H9 (cell line): Measurements from ENCODE around the gene VWA5B1. TPM values are rescaled to one million over a fixed set of nuclear protein-coding genes. Genes with fewer than 3 reads are reported as not detected.

Source experiments
- DNase-seq: peaks from one replicate; pipeline ENCODE4 v3.0.0-alpha.2; 2017
- H2AFZ ChIP-seq: one replicate; pipeline ENCODE4 v1.6.1; 2013; ENCODE audit warnings: mild to moderate bottlenecking, low read length, control low read depth, moderate library complexity
- H2AK5ac ChIP-seq: 2 replicates; pipeline ENCODE4 v1.6.1; 2013; ENCODE audit warnings: low read length, control low read depth, mixed read lengths; ENCODE audit not compliant: insufficient read length
- H2BK120ac ChIP-seq: one replicate; pipeline ENCODE4 v1.6.1; 2013; ENCODE audit warnings: low read depth, mild to moderate bottlenecking, low read length, control low read depth, inconsistent platforms; ENCODE audit not compliant: poor library complexity, severe bottlenecking
- H2BK12ac ChIP-seq: 2 replicates; pipeline ENCODE4 v1.6.1; 2013; ENCODE audit warnings: low read length, control low read depth, mixed read lengths, low read depth; ENCODE audit not compliant: insufficient read length
- H2BK15ac ChIP-seq: 2 replicates; pipeline ENCODE4 v1.6.1; 2013; ENCODE audit warnings: low read depth, low read length, control low read depth
- H2BK20ac ChIP-seq: one replicate; pipeline ENCODE4 v1.6.1; 2013; ENCODE audit warnings: low read depth, mild to moderate bottlenecking, low read length, control low read depth, inconsistent platforms; ENCODE audit not compliant: poor library complexity, severe bottlenecking
- H2BK5ac ChIP-seq: 2 replicates; pipeline ENCODE4 v1.6.1; 2013; ENCODE audit warnings: low read length, control low read depth, mixed read lengths; ENCODE audit not compliant: insufficient read length
- H3K14ac ChIP-seq: 2 replicates; pipeline ENCODE4 v1.6.1; 2013; ENCODE audit warnings: low read length, control low read depth; ENCODE audit not compliant: insufficient read depth
- H3K18ac ChIP-seq: 2 replicates; pipeline ENCODE4 v1.6.1; 2013; ENCODE audit warnings: low read depth, mild to moderate bottlenecking, mixed read lengths, low read length, control low read depth; ENCODE audit not compliant: insufficient read length
- H3K23ac ChIP-seq: 2 replicates; pipeline ENCODE4 v1.6.1; 2013; ENCODE audit warnings: low read length, control low read depth, mixed read lengths, low read depth; ENCODE audit not compliant: insufficient read length
- H3K23me2 ChIP-seq: 2 replicates; pipeline ENCODE4 v1.6.1; 2013; ENCODE audit warnings: low read depth, mild to moderate bottlenecking, mixed read lengths, low read length, control low read depth; ENCODE audit not compliant: insufficient read length, poor library complexity, severe bottlenecking
- H3K27ac ChIP-seq: 2 replicates; pipeline ENCODE4 v1.5.1; 2013; ENCODE audit warnings: low read length, control low read depth, mixed read lengths, low read depth; ENCODE audit not compliant: insufficient read length
- H3K27me3 ChIP-seq: 2 replicates; pipeline ENCODE4 v1.6.1; 2013; ENCODE audit warnings: low read length, control low read depth, inconsistent platforms; ENCODE audit not compliant: insufficient read depth
- H3K4ac ChIP-seq: 2 replicates; pipeline ENCODE4 v1.6.1; 2013; ENCODE audit warnings: low read depth, mild to moderate bottlenecking, control low read depth, inconsistent platforms, low read length, moderate library complexity
- H3K4me1 ChIP-seq: 2 replicates; pipeline ENCODE4 v1.6.1; 2013; ENCODE audit warnings: low read length, control low read depth, inconsistent platforms; ENCODE audit not compliant: insufficient read depth
- H3K4me2 ChIP-seq: 2 replicates; pipeline ENCODE4 v1.6.1; 2013; ENCODE audit warnings: low read length, control low read depth, mixed read lengths; ENCODE audit not compliant: insufficient read length, insufficient read depth
- H3K56ac ChIP-seq: 2 replicates; pipeline ENCODE4 v1.6.1; 2013; ENCODE audit warnings: low read depth, mild to moderate bottlenecking, mixed read lengths, low read length, control low read depth; ENCODE audit not compliant: insufficient read length
- H3K79me1 ChIP-seq: 2 replicates; pipeline ENCODE4 v1.6.1; 2013; ENCODE audit warnings: low read depth, mild to moderate bottlenecking, moderate library complexity, low read length, control low read depth, inconsistent platforms; ENCODE audit not compliant: insufficient read depth, poor library complexity, severe bottlenecking
- H3K79me2 ChIP-seq: 2 replicates; pipeline ENCODE4 v1.6.1; 2013; ENCODE audit warnings: low read length, control low read depth, inconsistent platforms; ENCODE audit not compliant: insufficient read depth
- H3K9ac ChIP-seq: 2 replicates; pipeline ENCODE4 v1.6.1; 2013; ENCODE audit warnings: low read length, control low read depth, mixed read lengths; ENCODE audit not compliant: insufficient read length; ENCODE audit errors: extremely low read depth
- H3K9me3 ChIP-seq: one replicate; pipeline ENCODE4 v1.6.1; 2013; ENCODE audit warnings: low read depth, low read length, inconsistent platforms; ENCODE audit not compliant: control insufficient read depth
- H3T11ph ChIP-seq: one replicate; pipeline ENCODE4 v1.6.1; 2013; ENCODE audit warnings: mild to moderate bottlenecking, low read length, control low read depth, inconsistent platforms
- H4K20me1 ChIP-seq: one replicate; pipeline ENCODE4 v1.6.1; 2013; ENCODE audit not compliant: control insufficient read depth, insufficient read length, insufficient read depth
- H4K5ac ChIP-seq: 2 replicates; pipeline ENCODE4 v1.6.1; 2013; ENCODE audit warnings: low read depth, mild to moderate bottlenecking, mixed read lengths, low read length, control low read depth; ENCODE audit not compliant: insufficient read length
- H4K8ac ChIP-seq: replicated peaks from 2 replicates; pipeline ENCODE4 v1.6.1; 2013; ENCODE audit warnings: low read length, control low read depth, mixed read lengths, low read depth; ENCODE audit not compliant: insufficient read length
- H4K91ac ChIP-seq: 2 replicates; pipeline ENCODE4 v1.6.1; 2013; ENCODE audit warnings: low read depth, mild to moderate bottlenecking, moderate library complexity, mixed read lengths, low read length, control low read depth; ENCODE audit not compliant: insufficient read length
- H3K27ac Mint-ChIP-seq, 3 experiments: 2 replicates in 2 of 3; 3 replicates in 1 of 3; pipeline ENCODE4 v1.8.0; 2020 to 2021; ENCODE audit warnings: mixed read lengths in 3 of 3, mild to moderate bottlenecking in 1 of 3, moderate library complexity in 1 of 3
- H3K27me3 Mint-ChIP-seq: 2 replicates; pipeline ENCODE4 v1.8.0; 2021; ENCODE audit warnings: low read depth, mild to moderate bottlenecking, moderate library complexity, mixed read lengths
- H3K36me3 Mint-ChIP-seq, 3 experiments: 2 replicates in 2 of 3; 3 replicates in 1 of 3; pipeline ENCODE4 v1.8.0; 2020 to 2021; ENCODE audit warnings: low read depth in 3 of 3, mixed read lengths in 3 of 3; ENCODE audit not compliant: insufficient read depth in 1 of 3
- H3K4me1 Mint-ChIP-seq, 2 experiments: 2 replicates each; pipeline ENCODE4 v1.8.0; 2020; ENCODE audit warnings: mixed read lengths in 2 of 2
- H3K4me3 Mint-ChIP-seq, 2 experiments: 2 replicates in 1 of 2; 3 replicates in 1 of 2; pipeline ENCODE4 v1.8.0; 2020 to 2021; ENCODE audit warnings: mild to moderate bottlenecking in 2 of 2, mixed read lengths in 2 of 2, moderate library complexity in 1 of 2
- H3K9me3 Mint-ChIP-seq, 2 experiments: 2 replicates in 1 of 2; 3 replicates in 1 of 2; pipeline ENCODE4 v1.8.0; 2020; ENCODE audit warnings: mild to moderate bottlenecking in 2 of 2, mixed read lengths in 2 of 2, moderate library complexity in 1 of 2
- WGBS: extraction: QIAGEN DNeasy Blood & Tissue Kit; methylation state at CpG from one replicate; pipeline ENCODE4 v1.1.7; 2013; ENCODE audit warnings: missing lambda C conversion rate, low lambda C conversion rate, mixed read lengths; ENCODE audit not compliant: insufficient read length; ENCODE audit errors: extremely low coverage; 5-methylcytosine and 5-hydroxymethylcytosine counted together
- total RNA-seq: library from RNA; stranded (reverse); gene quantifications from 2 replicates; pipeline ENCODE4 v1.2.1, GENCODE V29; 2021
- TF ChIP-seq, protein P1 (sequence below): fragments of 200-600 bp; sonication (generic); conservative IDR thresholded peaks from 3 replicates; pipeline ENCODE4 v1.8.0; 2021; ENCODE audit warnings: antibody characterized with exemption, mild to moderate bottlenecking

VWA5B1 gene
- total RNA-seq, 1 experiment from 2014 or later: not detected

DNA sequence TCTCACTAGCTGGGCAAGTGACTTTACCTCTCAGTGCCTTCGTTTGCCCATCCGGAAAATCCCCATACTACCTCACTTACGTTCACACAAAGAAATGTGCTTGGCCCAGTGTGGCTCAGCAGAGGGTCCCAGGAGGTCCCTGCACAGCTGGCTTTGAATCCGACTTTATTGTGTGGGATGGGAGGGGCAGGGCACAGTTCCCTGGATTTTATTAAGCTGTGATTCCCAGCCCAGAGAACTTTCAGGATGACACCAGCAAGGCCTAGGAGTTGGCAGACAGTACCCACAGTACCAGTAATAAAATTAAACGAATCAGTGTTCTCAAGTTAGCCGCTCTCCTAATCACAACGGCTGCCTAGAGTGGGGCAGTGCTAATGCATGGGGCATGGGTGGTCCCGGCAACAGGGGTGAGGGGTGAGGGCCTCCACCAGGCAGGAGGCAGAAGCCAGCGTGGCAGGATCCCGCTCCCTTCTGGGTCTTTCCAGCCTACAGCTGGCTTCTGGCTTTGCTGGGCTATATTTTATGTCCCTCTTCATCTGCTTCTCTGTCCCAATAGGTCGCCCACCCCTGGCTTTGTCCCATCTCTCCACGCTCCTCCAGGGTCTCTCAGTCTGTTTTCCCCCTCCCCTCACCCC lies 74.9 kb downstream of the VWA5B1 start:
- WGBS: no CpG with 5 or more reads among the region's 12 CpGs
- Histone ChIP-seq H3K9me3 (no peaks in the 10 kb centered on the region), H2BK120ac (no peak overlapping the region), H3K79me1 (no peaks in the 10 kb centered on the region), H4K20me1 (no peaks in the 10 kb centered on the region), H3K56ac (no peak overlapping the region), H3K23me2 (peaks cover 12% of the 10 kb centered on the region), H2AFZ (no peak overlapping the region), H3T11ph (no peak overlapping the region), H2BK20ac (no peak overlapping the region), H4K91ac (no peak overlapping the region), H4K8ac (no peak overlapping the region), H3K27ac (no peak overlapping the region), H2BK5ac (no peak overlapping the region), H3K4me1 (no peaks in the 10 kb centered on the region), H3K4me2 (peak overlapping the region; percentile 45), H3K14ac (no peak overlapping the region), H3K9ac (no peak overlapping the region), H3K4ac (no peak overlapping the region), H2AK5ac (no peak overlapping the region), H2BK12ac (no peak overlapping the region), H3K27me3 (peaks cover 17% of the 10 kb centered on the region; the same call in 1 of the 2 replicates), H3K23ac (no peak overlapping the region), H4K5ac (no peak overlapping the region), H2BK15ac (no peak overlapping the region), H3K79me2 (no peaks in the 10 kb centered on the region), H3K18ac (no peak overlapping the region)
- Mint-ChIP-seq H3K9me3 (no peaks in the 10 kb centered on the region; a peak in 3 of 5 replicates), H3K4me1 (peaks cover 0 to 10% of the 10 kb centered on the region in 2 experiments; a peak in 2 of 4 replicates), H3K27me3 (peaks cover 94% of the 10 kb centered on the region), H3K4me3 (peak overlapping the region; percentile 63 to 80), H3K36me3 (no peaks in the 10 kb centered on the region; a peak in 1 of 7 replicates), H3K27ac (peak overlapping the region in 1 of 3 experiments; percentile 74; a peak in 1 of 7 replicates)
- TF ChIP-seq, protein P1, sequence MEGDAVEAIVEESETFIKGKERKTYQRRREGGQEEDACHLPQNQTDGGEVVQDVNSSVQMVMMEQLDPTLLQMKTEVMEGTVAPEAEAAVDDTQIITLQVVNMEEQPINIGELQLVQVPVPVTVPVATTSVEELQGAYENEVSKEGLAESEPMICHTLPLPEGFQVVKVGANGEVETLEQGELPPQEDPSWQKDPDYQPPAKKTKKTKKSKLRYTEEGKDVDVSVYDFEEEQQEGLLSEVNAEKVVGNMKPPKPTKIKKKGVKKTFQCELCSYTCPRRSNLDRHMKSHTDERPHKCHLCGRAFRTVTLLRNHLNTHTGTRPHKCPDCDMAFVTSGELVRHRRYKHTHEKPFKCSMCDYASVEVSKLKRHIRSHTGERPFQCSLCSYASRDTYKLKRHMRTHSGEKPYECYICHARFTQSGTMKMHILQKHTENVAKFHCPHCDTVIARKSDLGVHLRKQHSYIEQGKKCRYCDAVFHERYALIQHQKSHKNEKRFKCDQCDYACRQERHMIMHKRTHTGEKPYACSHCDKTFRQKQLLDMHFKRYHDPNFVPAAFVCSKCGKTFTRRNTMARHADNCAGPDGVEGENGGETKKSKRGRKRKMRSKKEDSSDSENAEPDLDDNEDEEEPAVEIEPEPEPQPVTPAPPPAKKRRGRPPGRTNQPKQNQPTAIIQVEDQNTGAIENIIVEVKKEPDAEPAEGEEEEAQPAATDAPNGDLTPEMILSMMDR: no peak
- DNase-seq: no peak
